CD4-positive, alpha-beta T cell (primary cell): ENCODE measurements around the gene WFDC1. TPM values are rescaled to one million over a fixed set of nuclear protein-coding genes. Genes with fewer than 3 reads are reported as not detected.

ENCODE experiments used
- ATAC-seq: fragments of 200-7000 bp; cut with Tn5 transposase; one replicate; pipeline ENCODE4 v1.10.0; 2022; ENCODE audit warnings: mild to moderate bottlenecking; ENCODE audit not compliant: poor library complexity
- CTCF ChIA-PET: fragments of 350-600 bp; sonication (Branson Sonifier 250); formaldehyde crosslinking; loops from one replicate; lab custom pipeline; 2021; ENCODE audit warnings: antibody characterized with exemption, inconsistent platforms; lab: Charles Lee
- POLR2A ChIA-PET: fragments of 350-600 bp; sonication (Branson Sonifier 250); formaldehyde crosslinking; loops from one replicate; lab custom pipeline; 2021; ENCODE audit warnings: antibody characterized with exemption, inconsistent platforms; lab: Charles Lee
- DNase-seq, 14 experiments: peaks; one replicate each; pipeline ENCODE4 v3.0.0-alpha.2; 2013 to 2020; ENCODE audit warnings: mixed read lengths in 2 of 14
- H3K27ac ChIP-seq, 2 donors: one replicate each; pipeline versions ENCODE4 v1.5.1 to v1.7.0; 2013; ENCODE audit warnings: low read length in 2 of 2, low read depth in 1 of 2, mild to moderate bottlenecking in 1 of 2
- H3K27me3 ChIP-seq, 2 experiments: 1 replicate in 1 of 2; 2 replicates in 1 of 2; pipeline versions ENCODE4 v1.6.1 to v1.7.0; 2013; ENCODE audit warnings: low read length in 2 of 2, control low read depth in 1 of 2, mild to moderate bottlenecking in 1 of 2, moderate library complexity in 1 of 2; ENCODE audit not compliant: insufficient read depth in 2 of 2, control insufficient read depth in 1 of 2
- H3K36me3 ChIP-seq: one replicate; pipeline ENCODE4 v1.6.1; 2013; ENCODE audit warnings: low read length, control low read depth; ENCODE audit not compliant: insufficient read depth
- H3K4me1 ChIP-seq: one replicate; pipeline ENCODE4 v1.6.1; 2013; ENCODE audit warnings: low read length, control low read depth; ENCODE audit not compliant: insufficient read depth
- H3K4me3 ChIP-seq: one replicate; pipeline ENCODE4 v1.5.1; 2013; ENCODE audit warnings: mild to moderate bottlenecking, low read length, moderate library complexity
- H3K9me3 ChIP-seq, 2 experiments: 1 replicate in 1 of 2; 2 replicates in 1 of 2; pipeline versions ENCODE4 v1.6.1 to v1.7.0; 2013; ENCODE audit warnings: low read length in 2 of 2, mild to moderate bottlenecking in 2 of 2, control low read depth in 1 of 2, moderate library complexity in 1 of 2; ENCODE audit not compliant: control insufficient read depth in 1 of 2, insufficient read depth in 1 of 2
- H3K27ac Mint-ChIP-seq: one replicate; pipeline ENCODE4 v1.8.0; 2020; ENCODE audit warnings: mixed read lengths
- H3K27me3 Mint-ChIP-seq: one replicate; pipeline ENCODE4 v1.8.0; 2021; ENCODE audit warnings: mixed read lengths
- H3K36me3 Mint-ChIP-seq: one replicate; pipeline ENCODE4 v1.8.0; 2021; ENCODE audit warnings: low read depth, mixed read lengths
- H3K4me1 Mint-ChIP-seq: one replicate; pipeline ENCODE4 v1.8.0; 2021; ENCODE audit warnings: low read depth, mixed read lengths
- H3K4me3 Mint-ChIP-seq: one replicate; pipeline ENCODE4 v1.8.0; 2020; ENCODE audit warnings: mild to moderate bottlenecking, mixed read lengths
- H3K9me3 Mint-ChIP-seq: one replicate; pipeline ENCODE4 v1.8.0; 2020; ENCODE audit warnings: mixed read lengths
- intact Hi-C, 2 experiments: fragments of 100-400 bp; cut with DNase I in 1 of 2; cut with micrococcal nuclease in 1 of 2; formaldehyde crosslinking; loops; one replicate each; pipeline versions ENCODE4 v1.15.1 to v1.9.0; 2023 to 2025; cut with DNase I, micrococcal nuclease
- total RNA-seq, 174 experiments: library from RNA in 2 of 174; stranded (reverse) in 2 of 174; gene quantifications; one replicate each; pipeline ENCODE4 v1.2.3 and lab custom pipeline; 2021 to 2026
- TF ChIP-seq, protein P1 (sequence below): fragments of 200-600 bp; IDR thresholded peaks from one replicate; pipeline ENCODE4 v1.8.0; 2022; ENCODE audit warnings: antibody characterized with exemption, mild to moderate bottlenecking

WFDC1 gene
- total RNA-seq, 2 experiments from 2014 or later: not detected

GRCh38 chr16:84329843-84330684 is 35.4 kb downstream of the WFDC1 start:
- H3K27me3 ChIP-seq: peaks cover 0 to 5% of the 10 kb centered on the region in 2 experiments
- no peak overlapping the region for H3K27ac ChIP-seq
- Mint-ChIP-seq H3K27ac (no peak overlapping the region), H3K9me3 (peaks cover 3% of the 10 kb centered on the region), H3K27me3 (peaks cover 8% of the 10 kb centered on the region), H3K36me3 (no peaks in the 10 kb centered on the region), H3K4me1 (no peaks in the 10 kb centered on the region), H3K4me3 (no peak overlapping the region)
- POLR2A ChIA-PET: no interaction called here
- ATAC-seq (no peak), DNase-seq (no peak)
- H3K9me3 ChIP-seq: peaks cover 0 to 9% of the 10 kb centered on the region in 2 experiments
- H3K36me3 ChIP-seq: no peaks in the 10 kb centered on the region
- CTCF ChIA-PET: no interaction called here
- intact Hi-C loops: no loop called here
- TF ChIP-seq, protein P1, sequence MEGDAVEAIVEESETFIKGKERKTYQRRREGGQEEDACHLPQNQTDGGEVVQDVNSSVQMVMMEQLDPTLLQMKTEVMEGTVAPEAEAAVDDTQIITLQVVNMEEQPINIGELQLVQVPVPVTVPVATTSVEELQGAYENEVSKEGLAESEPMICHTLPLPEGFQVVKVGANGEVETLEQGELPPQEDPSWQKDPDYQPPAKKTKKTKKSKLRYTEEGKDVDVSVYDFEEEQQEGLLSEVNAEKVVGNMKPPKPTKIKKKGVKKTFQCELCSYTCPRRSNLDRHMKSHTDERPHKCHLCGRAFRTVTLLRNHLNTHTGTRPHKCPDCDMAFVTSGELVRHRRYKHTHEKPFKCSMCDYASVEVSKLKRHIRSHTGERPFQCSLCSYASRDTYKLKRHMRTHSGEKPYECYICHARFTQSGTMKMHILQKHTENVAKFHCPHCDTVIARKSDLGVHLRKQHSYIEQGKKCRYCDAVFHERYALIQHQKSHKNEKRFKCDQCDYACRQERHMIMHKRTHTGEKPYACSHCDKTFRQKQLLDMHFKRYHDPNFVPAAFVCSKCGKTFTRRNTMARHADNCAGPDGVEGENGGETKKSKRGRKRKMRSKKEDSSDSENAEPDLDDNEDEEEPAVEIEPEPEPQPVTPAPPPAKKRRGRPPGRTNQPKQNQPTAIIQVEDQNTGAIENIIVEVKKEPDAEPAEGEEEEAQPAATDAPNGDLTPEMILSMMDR: no peak
- no peaks in the 10 kb centered on the region for H3K4me1 ChIP-seq
- H3K4me3 ChIP-seq: no peak overlapping the region

DNA sequence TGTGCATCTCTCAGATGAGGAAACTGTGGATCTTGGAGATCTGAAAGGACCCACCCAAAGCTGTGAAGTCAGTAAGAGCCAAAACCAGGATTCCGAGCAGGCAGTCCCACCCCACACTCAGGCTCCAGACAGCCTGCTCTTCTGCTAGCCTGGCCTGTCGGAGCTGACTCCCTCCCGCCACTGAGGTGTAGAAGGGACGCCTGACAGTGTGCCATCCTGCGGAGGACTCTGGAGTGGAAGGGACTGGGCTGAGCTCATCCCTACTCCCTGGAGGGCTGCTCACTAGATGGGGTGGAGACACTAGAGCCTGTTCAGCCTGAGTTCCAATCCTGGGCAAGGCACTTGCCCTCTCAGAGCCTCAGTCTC is 36.0 kb downstream of the WFDC1 start:
- H3K27me3 ChIP-seq: peaks cover 0 to 5% of the 10 kb centered on the region in 2 experiments
- TF ChIP-seq, protein P1: no peak
- H3K27ac Mint-ChIP-seq: no peak overlapping the region
- H3K9me3 Mint-ChIP-seq: peaks cover 9% of the 10 kb centered on the region
- peaks cover 8% of the 10 kb centered on the region for H3K27me3 Mint-ChIP-seq
- H3K27ac ChIP-seq: no peak overlapping the region
- no peaks in the 10 kb centered on the region for H3K4me1 ChIP-seq
- no peak overlapping the region for H3K4me3 ChIP-seq
- H3K4me3 Mint-ChIP-seq: no peak overlapping the region
- H3K9me3 ChIP-seq: peaks cover 0 to 9% of the 10 kb centered on the region in 2 experiments
- ChIA-PET POLR2A (no interaction called here), CTCF (no interaction called here)
- intact Hi-C loops: no loop called here
- H3K4me1 Mint-ChIP-seq: no peaks in the 10 kb centered on the region
- no peaks in the 10 kb centered on the region for H3K36me3 ChIP-seq
- H3K36me3 Mint-ChIP-seq: no peaks in the 10 kb centered on the region
- ATAC-seq: no peak
- DNase-seq: no peak

DNA sequence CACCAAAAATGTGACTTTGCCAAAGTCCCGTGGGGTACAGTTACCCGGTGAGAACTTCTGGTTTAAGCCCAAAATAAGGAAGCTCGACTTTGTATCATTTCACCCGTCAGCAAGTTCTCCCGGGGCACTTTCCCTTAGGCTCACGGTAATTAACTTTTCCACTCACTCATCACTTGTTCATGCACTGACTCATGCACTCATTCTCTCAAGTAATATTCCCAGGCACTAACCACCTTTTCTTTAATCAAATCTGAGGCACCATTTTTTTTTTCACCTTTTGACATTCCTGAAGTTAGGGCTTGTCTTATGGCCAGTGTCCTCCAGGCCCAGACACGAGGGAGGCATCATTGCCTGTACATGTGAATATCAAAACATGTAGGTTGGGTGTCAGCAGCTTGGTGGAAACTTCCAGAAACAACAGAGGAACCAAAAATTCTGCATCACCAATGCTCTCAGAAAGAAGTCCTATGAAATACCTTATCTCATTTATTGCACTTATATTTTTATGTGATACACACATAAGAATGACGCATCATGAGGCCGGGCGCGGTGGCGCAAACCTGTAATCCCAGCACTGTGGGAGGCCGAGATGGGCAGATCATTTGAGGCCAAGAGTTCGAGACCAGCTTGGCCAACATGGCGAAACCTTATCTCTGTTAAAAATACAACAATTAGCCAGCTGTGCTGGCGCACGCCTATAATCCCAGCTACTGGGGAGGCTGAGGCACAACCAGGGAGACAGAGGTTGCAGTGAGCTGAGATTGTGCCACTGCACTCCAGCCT is 37.5 kb downstream of the WFDC1 start:
- Mint-ChIP-seq H3K4me1 (no peaks in the 10 kb centered on the region), H3K27ac (no peak overlapping the region), H3K9me3 (peaks cover 12% of the 10 kb centered on the region), H3K36me3 (no peaks in the 10 kb centered on the region), H3K27me3 (peaks cover 8% of the 10 kb centered on the region), H3K4me3 (no peak overlapping the region)
- Histone ChIP-seq H3K27me3 (peaks cover 0 to 2% of the 10 kb centered on the region in 2 experiments), H3K9me3 (peaks cover 0 to 9% of the 10 kb centered on the region in 2 experiments), H3K36me3 (no peaks in the 10 kb centered on the region), H3K4me1 (no peaks in the 10 kb centered on the region), H3K27ac (no peak overlapping the region), H3K4me3 (no peak overlapping the region)
- ATAC-seq: no peak
- no peak for DNase-seq
- intact Hi-C loops: no loop called here
- ChIA-PET POLR2A (no interaction called here), CTCF (no interaction called here)
- TF ChIP-seq, protein P1: no peak
